GM21423 (cell line): ENCODE measurements around the gene TMEM254.
"Not testable (repeated sequence)": the region's sequence is repeated elsewhere in the genome, so short reads cannot be mapped to it uniquely, and the experiment has no call there.

ENCODE experiments used
- ATAC-seq: cut with Tn5 transposase; IDR thresholded peaks from one replicate; pipeline ENCODE4 v1.9.1; 2021; ENCODE audit warnings: mild to moderate bottlenecking, moderate library complexity; ENCODE audit not compliant: unreplicated experiment

TMEM254 gene

GRCh38 chr10:80132299-80133139 is 54.1 kb downstream of the TMEM254 start, which contains the start of gene PLAC9:
TSS of gene PLAC9 (plus strand) at chr10:80132730. CDS start at chr10:80132763, 33 bp downstream.
- ATAC-seq = no peak

GRCh38 chr10:80133206-80133605 is 54.7 kb downstream of the TMEM254 start:
- no peak for ATAC-seq

- not testable (repeated sequence) for ATAC-seq
Observed at GRCh38 chr10:80133687-80134086, 55.2 kb downstream of the TMEM254 start.

- no peak for ATAC-seq
Observed at GRCh38 chr10:80136134-80136571, 57.7 kb downstream of the TMEM254 start.

- no peak for ATAC-seq
Observed at GRCh38 chr10:80137031-80137862, 58.8 kb downstream of the TMEM254 start.

GRCh38 chr10:80137920-80138319 is 59.5 kb downstream of the TMEM254 start:
- no peak for ATAC-seq

GRCh38 chr10:80139265-80139664 is 60.8 kb downstream of the TMEM254 start:
- ATAC-seq = no peak

GRCh38 chr10:80140251-80140650 is 61.8 kb downstream of the TMEM254 start:
- no peak for ATAC-seq

- ATAC-seq = no peak
Observed at GRCh38 chr10:80141696-80142460, 63.4 kb downstream of the TMEM254 start.
